Type B pancreatic cell (in vitro differentiated cells): Measurements from ENCODE around the gene NR0B2. TPM values are rescaled to one million over a fixed set of nuclear protein-coding genes. Genes with fewer than 3 reads are reported as not detected.
A peak's percentile ranks its signal among the peaks of the same experiment; 100 is the strongest.
"Not testable (repeated sequence)": the region's sequence is repeated elsewhere in the genome, so short reads cannot be mapped to it uniquely, and the experiment has no call there.

Source experiments
- DNase-seq: peaks from one replicate; pipeline ENCODE4 v3.0.0; 2021; ENCODE audit warnings: mixed read lengths; ENCODE audit not compliant: unreplicated experiment; ENCODE audit errors: extremely low spot score
- H3K27ac Mint-ChIP-seq: 2 replicates; pipeline ENCODE4 v1.8.0; 2021; ENCODE audit warnings: mild to moderate bottlenecking, mixed read lengths
- H3K27me3 Mint-ChIP-seq: 2 replicates; pipeline ENCODE4 v1.8.0; 2021; ENCODE audit warnings: mixed read lengths
- H3K36me3 Mint-ChIP-seq: 2 replicates; pipeline ENCODE4 v1.8.0; 2021; ENCODE audit warnings: mixed read lengths
- H3K4me1 Mint-ChIP-seq: one replicate; pipeline ENCODE4 v1.8.0; 2021; ENCODE audit warnings: mixed read lengths; ENCODE audit not compliant: unreplicated experiment
- H3K4me3 Mint-ChIP-seq: 2 replicates; pipeline ENCODE4 v1.8.0; 2021; ENCODE audit warnings: mild to moderate bottlenecking, mixed read lengths
- H3K9me3 Mint-ChIP-seq: 2 replicates; pipeline ENCODE4 v1.8.0; 2021; ENCODE audit warnings: mixed read lengths
- total RNA-seq: library from RNA; stranded (reverse); gene quantifications from 2 replicates; pipeline ENCODE4 v1.2.1, GENCODE V29; 2021; ENCODE audit warnings: low replicate concordance
- TF ChIP-seq, protein P1 (sequence below): fragments of 200-600 bp; sonication (generic); conservative IDR thresholded peaks from 2 replicates; pipeline ENCODE4 v1.5.0; 2021; ENCODE audit warnings: antibody characterized with exemption, mild to moderate bottlenecking

The NR0B2 gene
- total RNA-seq, 1 donor from 2014 or later = 7.2 TPM

GRCh38 chr1:26949926-26950319 is 36.1 kb upstream of the NR0B2 start:
- Mint-ChIP-seq H3K27me3 (no peaks in the 10 kb centered on the region), H3K27ac (no peak overlapping the region), H3K36me3 (peaks cover 11% of the 10 kb centered on the region), H3K4me3 (no peak overlapping the region), H3K4me1 (peaks cover 5% of the 10 kb centered on the region), H3K9me3 (no peaks in the 10 kb centered on the region)
- TF ChIP-seq, protein P1, sequence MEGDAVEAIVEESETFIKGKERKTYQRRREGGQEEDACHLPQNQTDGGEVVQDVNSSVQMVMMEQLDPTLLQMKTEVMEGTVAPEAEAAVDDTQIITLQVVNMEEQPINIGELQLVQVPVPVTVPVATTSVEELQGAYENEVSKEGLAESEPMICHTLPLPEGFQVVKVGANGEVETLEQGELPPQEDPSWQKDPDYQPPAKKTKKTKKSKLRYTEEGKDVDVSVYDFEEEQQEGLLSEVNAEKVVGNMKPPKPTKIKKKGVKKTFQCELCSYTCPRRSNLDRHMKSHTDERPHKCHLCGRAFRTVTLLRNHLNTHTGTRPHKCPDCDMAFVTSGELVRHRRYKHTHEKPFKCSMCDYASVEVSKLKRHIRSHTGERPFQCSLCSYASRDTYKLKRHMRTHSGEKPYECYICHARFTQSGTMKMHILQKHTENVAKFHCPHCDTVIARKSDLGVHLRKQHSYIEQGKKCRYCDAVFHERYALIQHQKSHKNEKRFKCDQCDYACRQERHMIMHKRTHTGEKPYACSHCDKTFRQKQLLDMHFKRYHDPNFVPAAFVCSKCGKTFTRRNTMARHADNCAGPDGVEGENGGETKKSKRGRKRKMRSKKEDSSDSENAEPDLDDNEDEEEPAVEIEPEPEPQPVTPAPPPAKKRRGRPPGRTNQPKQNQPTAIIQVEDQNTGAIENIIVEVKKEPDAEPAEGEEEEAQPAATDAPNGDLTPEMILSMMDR = no peak
- DNase-seq = no peak

GRCh38 chr1:26949266-26949925 is 35.6 kb upstream of the NR0B2 start:
- Mint-ChIP-seq H3K4me1 (peaks cover 5% of the 10 kb centered on the region), H3K36me3 (peaks cover 12% of the 10 kb centered on the region), H3K4me3 (no peak overlapping the region)

DNA sequence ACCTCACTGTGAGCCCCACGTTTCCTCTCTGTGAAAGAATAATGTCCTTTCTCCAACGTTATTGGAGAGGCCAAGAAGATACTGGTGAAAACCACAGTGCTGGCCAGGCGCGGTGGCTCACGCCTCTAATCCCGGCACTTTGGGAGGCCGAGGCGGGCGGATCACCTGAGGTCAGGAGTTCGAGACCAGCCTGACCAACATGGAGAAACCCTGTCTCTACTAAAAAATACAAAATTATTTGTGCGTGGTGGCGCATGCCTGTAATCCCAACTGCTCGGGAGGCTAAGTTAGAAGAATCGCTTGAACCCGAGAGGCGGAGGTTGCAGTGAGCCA is 34.9 kb upstream of the NR0B2 start:
- H3K36me3 Mint-ChIP-seq = peaks cover 12% of the 10 kb centered on the region
- H3K4me1 Mint-ChIP-seq, DNase-seq, H3K4me3 Mint-ChIP-seq, H3K27ac Mint-ChIP-seq, H3K9me3 Mint-ChIP-seq, H3K27me3 Mint-ChIP-seq: not testable (repeated sequence)

More at GRCh38 chr1:26949266-26949925, 35.6 kb upstream of the NR0B2 start:
- TF ChIP-seq, protein P1 = no peak
- peak overlapping the region; percentile 33 for H3K27ac Mint-ChIP-seq
- no peaks in the 10 kb centered on the region for H3K9me3 Mint-ChIP-seq
- no peaks in the 10 kb centered on the region for H3K27me3 Mint-ChIP-seq
- no peak for DNase-seq

GRCh38 chr1:26946270-26946669 is 32.5 kb upstream of the NR0B2 start:
- no peaks in the 10 kb centered on the region for H3K9me3 Mint-ChIP-seq
- TF ChIP-seq, protein P1 = no peak
- H3K4me3 Mint-ChIP-seq = no peak overlapping the region
- H3K27ac Mint-ChIP-seq = no peak overlapping the region
- DNase-seq = no peak
- peaks cover 5% of the 10 kb centered on the region for H3K4me1 Mint-ChIP-seq
- H3K27me3 Mint-ChIP-seq = no peaks in the 10 kb centered on the region
- peaks cover 26% of the 10 kb centered on the region for H3K36me3 Mint-ChIP-seq

DNA sequence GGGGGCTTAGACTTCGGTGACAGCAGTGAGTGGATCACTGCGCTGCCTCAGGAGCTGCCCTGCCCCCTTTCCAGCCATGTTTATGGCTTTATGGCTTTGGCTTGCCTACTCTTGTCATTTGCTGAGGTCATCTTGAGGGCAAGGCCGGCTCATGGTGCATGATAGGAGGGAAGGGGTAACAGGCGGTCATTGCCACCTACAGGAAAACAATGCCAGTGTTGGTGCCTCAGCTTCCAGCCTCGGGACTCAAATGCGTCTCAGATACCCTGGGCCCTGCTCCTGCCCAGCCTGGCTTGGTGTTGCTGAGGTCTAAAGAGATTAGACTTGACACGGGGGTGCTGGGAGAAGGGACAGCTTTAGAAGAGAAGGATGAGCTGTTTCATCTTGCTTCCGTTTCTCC is 32.0 kb upstream of the NR0B2 start:
- Mint-ChIP-seq H3K27me3 (no peaks in the 10 kb centered on the region), H3K9me3 (no peaks in the 10 kb centered on the region), H3K27ac (no peak overlapping the region), H3K4me3 (no peak overlapping the region), H3K36me3 (peaks cover 24% of the 10 kb centered on the region), H3K4me1 (peaks cover 3% of the 10 kb centered on the region)
- TF ChIP-seq, protein P1 = no peak
- no peak for DNase-seq

- Mint-ChIP-seq H3K4me3 (no peak overlapping the region), H3K27ac (peak overlapping the region; percentile 45), H3K36me3 (peaks cover 21% of the 10 kb centered on the region), H3K27me3 (no peaks in the 10 kb centered on the region), H3K9me3 (no peaks in the 10 kb centered on the region), H3K4me1 (no peaks in the 10 kb centered on the region)
- no peak for DNase-seq
- TF ChIP-seq, protein P1 = no peak
Observed at GRCh38 chr1:26945138-26945537, 31.4 kb upstream of the NR0B2 start.
